RCC 7860 (cell line): Measurements from ENCODE around the gene PFDN2.

Experiments used
- DNase-seq: peaks from one replicate; pipeline ENCODE4 v3.0.0-alpha.2; 2015; ENCODE audit warnings: low spot score
- FAIRE-seq: peaks from 2 replicates; lab custom pipeline; 2012; peaks lifted over from hg19 to GRCh38; lab: Jason Lieb, UNC

Gene PFDN2

DNA sequence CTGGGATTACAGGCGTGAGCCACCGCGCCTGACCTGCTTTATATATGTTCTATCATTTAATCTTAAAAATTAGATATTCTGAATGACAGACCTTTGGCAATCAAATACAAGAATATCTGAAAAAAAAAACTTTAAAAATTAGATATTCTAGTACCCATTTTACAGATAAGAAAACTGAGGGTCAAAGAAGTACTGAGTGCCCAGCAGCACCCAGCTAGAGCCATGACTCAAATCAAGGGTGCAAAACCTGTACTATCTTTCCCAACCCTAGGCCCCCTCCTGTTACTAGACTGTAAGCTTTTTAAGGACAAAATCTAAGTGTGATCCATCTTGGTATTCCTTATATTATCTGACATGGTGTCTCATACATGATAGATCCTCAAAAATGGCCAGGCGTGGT lies 56.4 kb downstream of the PFDN2 start:
- DNase-seq (no peak), FAIRE-seq (no peak)

- FAIRE-seq (no peak), DNase-seq (no peak)
Measured at GRCh38 chr1:161059293-161059692, 58.5 kb downstream of the PFDN2 start.

DNA sequence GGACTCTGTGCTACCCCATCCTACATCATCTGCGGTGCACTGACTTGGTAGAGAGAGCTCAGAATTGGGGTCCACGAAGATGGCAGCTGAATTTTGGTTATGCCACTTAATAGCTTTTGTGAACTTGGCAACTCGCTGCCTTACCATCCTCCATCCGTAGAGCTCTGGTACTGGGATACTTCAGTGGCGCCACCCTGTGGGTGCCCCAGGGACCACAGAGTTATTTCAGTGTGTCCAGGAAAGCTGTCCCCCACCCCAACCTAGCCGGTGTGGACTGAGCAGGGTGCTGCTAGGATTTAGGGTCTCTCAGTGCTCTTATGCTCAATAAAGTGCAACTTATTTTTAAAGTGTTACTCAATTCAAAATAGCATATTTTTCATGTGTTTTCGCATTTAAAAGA lies 63.0 kb downstream of the PFDN2 start:
- no peak for DNase-seq
- FAIRE-seq = no peak

GRCh38 chr1:161054232-161054631 lies 63.6 kb downstream of the PFDN2 start:
- no peak for FAIRE-seq

DNA sequence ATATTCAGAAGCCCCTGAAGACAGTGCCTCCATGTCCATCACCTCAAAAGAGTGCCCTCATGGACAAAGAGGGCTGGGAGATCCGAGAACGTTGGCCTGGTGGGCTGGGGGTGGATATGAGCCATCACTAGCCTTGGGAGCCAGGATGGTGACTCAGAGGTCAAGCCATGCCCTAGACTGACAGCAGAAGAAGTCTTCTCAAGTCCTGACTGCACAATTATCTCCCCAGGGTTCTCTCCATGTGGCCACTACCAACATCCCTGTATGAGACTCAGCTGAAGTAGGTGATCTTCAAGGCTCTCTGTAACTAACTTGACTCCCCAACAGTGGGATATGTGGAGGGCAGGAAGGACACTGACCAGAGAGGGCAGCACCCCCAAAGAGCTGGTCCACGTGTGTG lies 64.9 kb downstream of the PFDN2 start:
- no peak for DNase-seq
- no peak for FAIRE-seq

More at GRCh38 chr1:161054232-161054631, 63.6 kb downstream of the PFDN2 start:
- no peak for DNase-seq

- FAIRE-seq (no peak), DNase-seq (no peak)
Measured at GRCh38 chr1:161051219-161051618, 66.6 kb downstream of the PFDN2 start.
